Stimulated activated CD4-positive, alpha-beta T cell treated with anti-CD3 and anti-CD28 coated beads, TNF-alpha, amount 100 ng/mL, for 1 hour (primary cell): Measurements from ENCODE around the gene POLE.

Source experiments
- DNase-seq, 3 donors: peaks; one replicate each; pipeline ENCODE4 v3.0.0-alpha.2; 2020; ENCODE audit warnings: low read depth in 3 of 3, low spot score in 1 of 3

Gene POLE

DNA sequence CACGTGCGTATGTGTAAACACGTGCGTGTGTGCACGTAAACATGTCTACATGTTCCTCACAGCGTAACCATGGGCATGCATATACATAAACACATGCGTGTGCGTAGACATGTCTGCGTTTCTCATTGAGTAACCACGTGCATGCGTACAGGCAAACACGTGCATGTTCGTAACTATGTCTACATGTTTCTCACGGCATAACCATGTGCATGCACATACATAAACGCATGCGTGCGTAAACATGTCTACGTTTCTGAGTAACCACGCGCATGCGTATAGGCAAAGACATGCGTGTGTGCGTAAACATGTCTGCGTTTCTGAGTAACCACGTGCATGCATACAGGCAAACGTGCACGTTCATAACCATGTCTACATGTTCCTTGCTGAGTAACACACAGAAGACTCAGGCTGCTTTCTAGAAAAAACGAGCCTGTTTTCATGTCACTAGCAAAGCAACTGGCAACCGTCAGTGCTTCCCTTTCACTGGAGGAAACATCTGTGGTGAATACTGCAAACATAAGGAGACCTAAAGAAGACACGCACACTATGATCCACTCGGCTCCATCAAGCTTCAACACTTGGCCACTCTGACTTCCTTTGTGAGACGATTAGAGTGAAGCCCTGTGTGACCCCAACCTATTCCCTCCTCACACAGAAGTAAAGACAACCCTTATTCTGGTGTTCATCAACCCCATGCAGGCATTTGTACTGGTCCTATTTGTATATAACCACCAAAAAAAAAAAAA is 28.8 kb downstream of the POLE start:
- no peak for DNase-seq

DNA sequence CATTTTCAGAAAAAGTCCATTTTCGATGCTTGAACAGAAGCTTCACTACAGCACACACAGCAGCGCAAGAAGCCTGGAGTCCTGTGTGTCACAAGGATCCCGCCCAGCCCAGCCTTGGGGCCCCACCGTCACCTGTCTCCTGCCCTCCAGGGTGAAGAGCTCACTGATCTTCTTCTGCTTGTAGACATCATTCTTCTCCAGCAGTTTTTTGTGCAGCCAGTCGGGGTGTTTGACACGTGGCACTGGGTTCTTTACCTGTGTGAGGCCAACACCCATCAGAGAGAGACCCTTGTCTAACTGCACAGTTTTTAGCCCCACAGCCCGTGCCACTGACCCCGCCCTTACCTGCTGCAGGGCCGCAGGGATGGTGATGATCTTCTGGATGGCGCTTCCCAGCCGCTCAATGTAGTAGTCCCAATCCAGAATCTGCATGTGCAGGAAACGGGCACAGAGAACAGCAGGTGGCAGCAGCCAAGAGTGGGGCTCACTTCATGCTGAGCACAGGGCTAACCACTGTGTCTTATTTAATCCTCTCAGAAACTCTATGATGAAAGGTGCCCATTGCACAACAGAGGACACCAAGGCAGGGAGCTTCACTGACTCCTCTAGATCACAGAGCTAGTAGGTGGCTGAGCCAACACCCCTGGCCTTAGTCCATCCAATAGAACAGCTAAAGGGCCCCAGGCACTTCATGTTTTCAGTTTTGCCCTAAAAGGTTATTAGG is 30.0 kb downstream of the POLE start:
- DNase-seq, result no peak

DNA sequence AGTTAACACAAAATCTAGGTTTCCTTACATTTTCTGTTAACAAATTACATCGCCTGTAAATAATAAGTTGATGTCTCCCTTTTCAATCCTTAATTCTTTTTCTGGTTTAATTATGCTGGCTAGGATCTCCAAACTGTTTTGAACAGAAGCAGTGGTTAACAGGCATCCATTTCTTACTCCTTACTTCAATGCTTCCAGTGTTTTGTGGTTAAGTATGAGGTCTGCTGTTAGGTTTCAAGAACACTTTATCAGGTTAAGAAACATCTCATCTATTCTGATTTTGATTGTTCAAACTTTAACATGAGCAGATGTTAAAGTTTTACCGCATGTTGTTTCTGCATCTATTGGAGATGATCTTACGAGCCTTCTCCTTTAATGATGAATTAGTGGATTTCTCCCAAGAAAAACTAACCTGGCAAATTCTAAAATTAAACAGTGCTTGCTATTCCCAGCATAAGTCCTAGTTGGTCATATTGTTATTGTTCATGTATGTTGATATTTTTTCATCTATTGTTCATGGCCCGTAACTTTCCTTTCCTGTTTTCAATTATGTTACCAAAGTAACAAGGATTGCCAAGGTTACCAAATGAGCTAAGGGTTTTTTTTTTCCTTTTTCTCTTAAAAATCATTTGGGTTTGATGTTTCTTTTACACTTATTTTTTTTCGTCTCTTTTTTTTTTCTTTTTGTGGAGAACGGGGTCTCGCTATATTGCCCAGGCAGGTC is 33.4 kb downstream of the POLE start:
- no peak for DNase-seq

DNA sequence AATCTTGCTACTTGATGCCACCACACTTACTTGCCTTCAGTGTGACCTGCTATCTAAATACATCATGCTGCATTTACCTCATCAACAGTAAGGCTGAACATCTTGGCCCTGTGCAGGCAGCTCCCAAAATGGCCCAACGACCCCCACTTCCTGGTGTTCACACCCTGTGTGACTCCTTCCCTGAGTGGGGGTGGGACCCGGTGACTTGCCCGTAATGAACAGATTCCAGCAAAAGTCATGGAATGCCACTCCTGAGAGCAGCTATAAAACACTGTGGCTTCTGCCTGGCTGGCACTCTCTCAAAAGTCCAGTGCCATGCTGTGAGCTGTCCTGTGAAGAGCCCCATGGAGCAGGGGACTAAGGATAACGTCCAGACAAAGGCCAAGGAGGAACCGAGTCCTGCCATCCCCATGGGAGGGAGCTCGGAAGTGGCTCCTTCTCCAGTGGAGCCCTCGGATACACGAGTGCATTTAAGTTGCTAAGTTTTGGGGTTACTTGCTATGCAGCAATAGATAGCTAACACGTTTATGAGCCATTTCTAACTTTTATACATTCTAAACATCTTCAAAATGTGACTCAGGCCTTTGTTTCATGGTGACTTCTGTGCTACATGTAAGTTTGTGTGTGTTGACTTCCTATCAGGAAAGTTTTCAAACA is 35.6 kb downstream of the POLE start:
- no peak for DNase-seq

DNA sequence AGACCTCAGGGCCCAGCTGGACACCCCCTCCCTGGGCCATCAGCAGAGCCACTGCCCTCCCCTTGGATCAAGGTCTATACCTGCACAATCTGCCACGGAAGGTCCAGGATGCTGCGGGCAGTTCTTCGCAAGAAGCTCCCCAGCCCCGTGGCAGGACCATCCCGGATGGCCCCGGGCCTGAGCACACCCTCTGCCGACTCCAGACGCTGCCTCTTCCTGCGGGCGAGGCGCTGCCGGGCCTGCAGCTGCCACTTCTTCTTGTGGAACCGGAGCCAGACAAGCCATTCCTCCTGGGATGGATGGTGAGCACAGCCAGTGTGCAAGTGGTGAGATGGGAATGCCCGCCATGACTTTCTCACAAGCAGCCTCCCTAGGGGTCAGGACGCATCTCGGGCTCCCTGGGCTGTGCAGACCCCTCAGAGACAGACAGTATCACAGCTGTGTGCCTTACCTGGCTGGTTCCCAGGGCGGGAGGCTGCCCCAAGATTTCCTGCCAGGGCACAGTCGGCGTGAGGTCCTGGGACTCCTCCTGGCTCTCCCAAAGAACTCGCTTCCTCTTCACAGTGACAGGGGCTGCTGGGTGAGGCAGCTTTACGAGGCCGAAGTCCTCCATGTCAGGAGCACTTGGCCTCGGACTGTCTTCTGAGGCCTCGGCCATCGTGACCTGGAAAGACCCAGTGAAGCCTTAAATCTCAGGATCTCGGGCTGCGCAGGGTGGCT is 37.8 kb downstream of the POLE start:
- DNase-seq, result no peak

DNA sequence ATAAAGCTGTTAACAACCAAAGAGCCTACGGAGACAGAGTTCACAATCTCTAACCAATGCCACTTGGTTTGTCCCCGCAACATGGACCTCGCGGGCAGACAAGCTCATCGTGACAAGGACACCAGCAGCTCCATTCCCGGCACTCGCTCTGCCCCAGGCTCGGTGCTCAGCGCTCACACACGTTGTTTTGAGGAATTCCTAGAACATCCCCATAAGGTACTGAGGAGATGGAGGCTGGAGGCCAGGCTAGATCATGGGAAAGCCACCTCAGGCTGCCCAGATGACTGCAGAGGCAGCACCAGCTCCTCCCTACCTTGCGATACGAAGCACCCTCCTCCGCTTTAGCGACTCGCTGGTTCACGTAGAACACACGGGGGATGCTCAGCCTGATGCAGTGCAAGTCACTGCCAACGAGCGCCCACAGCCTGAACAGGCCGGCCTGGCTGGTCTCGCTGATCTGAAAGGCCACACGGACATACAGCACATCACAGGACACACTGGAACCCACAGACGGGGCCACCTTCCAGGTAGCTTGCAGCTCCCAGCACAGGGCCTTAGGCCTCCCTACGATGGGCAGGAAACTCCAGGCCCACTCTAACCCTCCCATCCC is 38.4 kb downstream of the POLE start:
- DNase-seq, result no peak

DNA sequence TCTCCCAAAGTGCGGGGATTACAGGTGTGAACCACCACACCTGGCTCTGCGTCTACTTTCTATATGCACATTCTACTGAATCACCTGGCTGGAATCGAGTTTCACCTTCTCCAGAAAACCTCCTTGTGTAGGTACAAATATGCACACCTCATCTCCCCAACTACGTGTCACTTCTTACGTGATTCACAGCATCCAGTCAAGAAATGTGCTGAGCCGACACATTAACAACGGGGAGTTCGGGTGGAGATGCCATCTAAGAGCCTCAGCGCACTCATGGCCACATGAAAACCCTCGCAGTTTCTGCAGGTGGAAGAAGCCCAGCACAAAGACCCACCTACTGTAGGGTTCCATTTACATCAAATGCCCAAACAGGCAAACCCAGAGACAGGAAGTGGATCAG is 39.3 kb downstream of the POLE start:
- no peak for DNase-seq

DNA sequence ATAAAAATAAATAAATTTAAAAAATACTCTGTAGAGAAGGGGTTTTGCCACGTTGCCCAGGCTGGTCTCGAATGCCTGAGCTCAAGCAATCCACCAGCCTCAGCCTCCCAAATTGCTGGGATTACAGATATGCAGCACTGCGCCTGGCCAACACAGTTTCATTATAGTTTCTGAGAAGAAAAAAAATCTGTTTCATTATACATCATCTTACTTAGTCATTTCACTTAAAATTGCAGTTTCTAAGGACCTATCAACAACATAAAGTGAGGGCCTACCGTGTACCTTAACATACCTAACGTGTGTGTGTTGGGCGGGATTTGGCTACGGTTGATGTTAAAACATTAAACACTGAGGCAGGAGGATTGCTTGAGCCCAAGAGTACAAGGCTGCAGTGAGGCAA is 40.3 kb downstream of the POLE start:
- no peak for DNase-seq

DNA sequence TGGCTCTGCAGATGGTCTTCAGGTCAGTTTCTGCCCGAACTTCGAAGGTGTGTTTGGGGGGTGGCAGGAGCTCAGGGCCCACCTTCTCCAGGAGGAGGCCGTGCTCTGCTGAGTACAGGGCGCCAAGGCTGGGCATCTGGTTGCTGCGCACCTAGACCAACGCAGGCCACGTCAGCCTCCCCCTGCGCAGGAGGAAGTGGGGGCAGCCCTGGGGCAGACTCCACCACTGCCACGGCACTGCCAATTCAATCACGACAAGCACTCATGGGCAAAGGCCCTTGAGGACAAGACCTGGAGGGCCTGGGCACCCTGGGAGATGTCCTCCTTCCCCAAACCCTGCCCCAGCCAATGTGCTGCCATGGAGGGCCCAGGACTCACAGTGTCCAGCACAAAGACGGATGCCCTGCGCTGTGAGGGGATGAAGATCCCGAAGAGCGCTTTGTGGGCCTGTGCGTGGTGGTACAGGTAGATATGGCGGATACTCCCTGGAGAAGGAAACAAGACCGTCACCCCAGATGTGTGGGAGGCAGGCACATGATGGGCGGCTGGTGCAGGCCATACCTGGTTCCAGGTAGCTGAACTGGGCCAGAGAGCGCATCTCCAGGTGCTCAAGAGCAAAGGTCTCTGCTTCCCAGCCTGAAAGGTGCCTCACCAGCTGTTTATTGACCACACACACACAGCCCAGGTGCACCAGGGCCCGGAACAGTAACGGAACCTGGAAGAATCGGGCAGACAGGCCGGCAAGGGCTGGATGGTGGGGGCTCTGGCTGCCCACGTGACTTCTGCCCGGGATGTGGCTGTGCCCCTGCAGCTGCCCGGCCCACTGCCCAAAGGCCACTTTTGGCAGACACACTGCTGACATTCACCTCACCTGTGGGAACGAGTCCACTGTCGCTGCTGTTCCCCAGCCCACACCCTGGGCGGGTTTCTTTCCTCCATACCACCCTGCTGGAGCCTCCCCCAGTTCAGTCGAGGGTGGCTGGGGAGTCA is 44.0 kb downstream of the POLE start:
- no peak for DNase-seq

DNA sequence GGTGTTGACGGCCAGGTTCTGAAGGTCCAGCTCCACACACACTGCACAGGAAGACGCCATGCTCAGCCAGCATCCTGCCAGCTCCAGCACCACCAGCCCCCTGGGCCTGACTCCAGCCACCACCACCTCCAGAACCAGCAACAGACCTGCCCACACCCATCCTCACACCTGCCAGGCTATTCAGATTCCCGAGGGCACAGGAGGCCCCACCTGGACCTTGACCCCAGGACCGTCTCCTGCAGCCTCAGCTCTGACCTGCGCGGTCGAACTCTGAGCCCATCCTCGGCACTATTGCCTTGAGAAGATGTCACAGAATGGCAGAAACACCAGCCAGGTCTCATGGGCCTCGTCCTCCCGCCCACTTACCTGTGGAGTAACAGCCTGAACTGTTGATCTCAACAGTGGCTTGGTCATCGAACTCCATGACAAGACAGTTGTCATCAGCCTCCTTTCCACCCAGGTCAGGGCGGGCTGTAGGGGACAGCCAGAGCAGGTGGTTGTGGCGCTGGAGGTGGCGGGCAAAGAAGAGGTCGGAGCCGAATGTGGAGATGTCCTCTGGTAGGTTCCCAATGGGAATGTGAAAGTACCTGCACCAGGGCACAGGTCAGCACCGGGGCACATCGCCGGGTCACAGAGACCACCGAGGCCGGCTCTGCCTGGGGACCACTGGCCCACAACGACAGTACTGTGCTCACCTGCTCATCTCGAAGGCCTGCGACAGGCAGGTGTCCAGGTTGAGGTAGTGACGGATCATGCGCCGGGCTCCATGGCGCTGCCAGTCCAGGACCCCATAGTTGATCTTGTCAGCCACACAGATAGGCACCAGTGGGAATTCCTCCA is 45.1 kb downstream of the POLE start:
- no peak for DNase-seq

DNA sequence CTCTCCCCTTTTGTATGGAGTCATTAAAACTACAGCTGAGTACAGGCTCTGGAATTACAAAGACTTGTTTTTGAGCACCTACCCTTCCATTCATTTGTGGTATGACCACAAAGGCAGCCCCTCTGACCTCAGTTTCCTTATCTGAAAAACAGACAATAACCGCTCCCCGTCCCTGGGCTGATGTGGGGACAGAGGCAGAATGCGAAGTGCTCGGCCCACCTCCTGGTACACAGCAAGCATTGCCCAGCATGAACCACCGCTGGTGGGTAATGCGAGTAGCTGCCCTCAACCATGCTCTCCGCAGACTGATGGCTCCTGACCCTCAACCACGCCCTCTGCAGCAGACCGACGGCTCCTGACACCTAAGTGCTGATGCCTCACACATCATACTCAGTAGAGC is 46.2 kb downstream of the POLE start:
- no peak for DNase-seq

DNA sequence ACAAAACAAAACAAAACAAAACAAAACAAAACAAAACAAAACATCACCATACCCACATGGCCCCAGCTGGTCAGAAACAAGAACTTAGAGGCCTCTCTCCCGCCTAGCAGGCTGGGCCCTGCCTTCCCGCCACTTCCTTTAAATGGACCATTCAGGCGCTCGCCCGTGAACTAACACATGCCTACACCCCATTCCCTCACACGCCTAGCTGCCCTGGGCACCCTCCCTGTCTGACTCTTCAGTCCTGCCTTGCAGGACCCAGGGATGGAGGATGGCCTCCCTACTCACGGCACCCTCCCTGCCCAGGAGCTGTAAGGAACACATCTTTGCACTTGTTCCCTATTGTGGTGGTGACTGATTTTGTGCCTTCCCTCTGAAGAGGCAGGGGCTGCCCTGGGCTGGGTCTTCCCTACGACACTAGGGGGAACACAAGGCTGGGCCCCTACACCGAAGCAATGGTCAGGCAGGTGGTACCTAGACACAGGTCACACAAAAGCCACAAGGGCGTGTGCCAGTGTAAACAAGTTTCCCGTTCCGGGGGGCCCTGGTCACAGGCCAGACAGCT is 47.1 kb downstream of the POLE start:
- no peak for DNase-seq

DNA sequence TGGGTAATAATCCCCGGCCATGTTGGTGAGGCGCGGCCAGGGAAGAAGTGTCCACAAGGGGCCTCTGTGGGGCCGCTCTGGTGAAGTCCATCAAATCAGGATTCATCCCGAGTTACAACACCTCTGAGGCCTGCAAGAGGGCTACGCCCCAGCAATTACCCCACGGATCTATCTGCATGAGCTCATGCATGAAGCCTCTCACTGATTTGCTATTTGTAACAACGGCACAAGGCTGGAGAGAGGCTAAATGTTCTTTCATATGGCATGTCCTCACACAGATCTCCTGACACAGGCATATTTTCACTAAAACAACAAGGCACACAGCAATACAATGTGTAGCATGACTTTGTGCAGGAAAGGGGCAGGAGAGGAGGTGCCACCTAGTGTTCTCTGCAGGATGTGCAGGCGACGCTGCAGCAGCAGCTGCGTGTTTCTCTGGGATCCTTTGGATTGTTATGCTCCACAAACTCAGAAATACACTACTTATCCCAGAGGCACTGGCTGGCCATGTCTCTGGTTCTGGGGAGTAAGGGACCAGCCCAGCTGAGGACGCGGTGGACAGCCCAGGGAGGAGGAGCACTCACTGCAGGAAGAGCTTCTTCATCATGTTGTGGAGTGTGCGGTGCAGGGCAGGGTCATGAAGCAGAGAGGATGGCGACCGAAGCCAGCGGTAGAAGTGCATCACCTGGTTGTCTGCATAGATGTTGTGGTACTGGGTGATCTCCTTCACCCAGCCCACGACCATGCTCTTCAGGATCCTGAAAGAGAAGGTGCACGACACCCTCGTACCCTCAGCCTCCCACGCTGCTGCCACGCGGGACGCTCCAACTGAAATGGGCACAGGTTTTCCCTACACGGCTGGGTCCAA is 48.4 kb downstream of the POLE start:
- no peak for DNase-seq

DNA sequence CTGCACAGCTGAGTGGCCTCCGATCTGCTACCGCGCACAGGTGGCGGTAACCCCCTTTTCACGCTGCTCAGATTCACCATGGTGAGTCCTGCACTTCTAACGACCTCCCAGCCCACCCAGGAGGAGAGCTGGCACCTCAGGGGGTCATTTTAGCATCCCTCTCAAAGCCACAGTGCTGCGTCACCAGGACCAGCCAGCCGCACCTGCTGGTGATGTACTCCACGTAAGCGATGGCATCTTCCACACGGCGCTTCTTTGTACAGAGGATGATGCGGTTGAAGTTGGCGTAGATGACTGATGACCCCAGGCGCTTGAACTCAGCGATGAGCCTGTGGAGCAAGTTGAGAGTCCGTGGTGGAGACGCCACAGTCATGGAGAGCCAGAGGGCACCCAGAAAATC is 49.3 kb downstream of the POLE start:
- no peak for DNase-seq

DNA sequence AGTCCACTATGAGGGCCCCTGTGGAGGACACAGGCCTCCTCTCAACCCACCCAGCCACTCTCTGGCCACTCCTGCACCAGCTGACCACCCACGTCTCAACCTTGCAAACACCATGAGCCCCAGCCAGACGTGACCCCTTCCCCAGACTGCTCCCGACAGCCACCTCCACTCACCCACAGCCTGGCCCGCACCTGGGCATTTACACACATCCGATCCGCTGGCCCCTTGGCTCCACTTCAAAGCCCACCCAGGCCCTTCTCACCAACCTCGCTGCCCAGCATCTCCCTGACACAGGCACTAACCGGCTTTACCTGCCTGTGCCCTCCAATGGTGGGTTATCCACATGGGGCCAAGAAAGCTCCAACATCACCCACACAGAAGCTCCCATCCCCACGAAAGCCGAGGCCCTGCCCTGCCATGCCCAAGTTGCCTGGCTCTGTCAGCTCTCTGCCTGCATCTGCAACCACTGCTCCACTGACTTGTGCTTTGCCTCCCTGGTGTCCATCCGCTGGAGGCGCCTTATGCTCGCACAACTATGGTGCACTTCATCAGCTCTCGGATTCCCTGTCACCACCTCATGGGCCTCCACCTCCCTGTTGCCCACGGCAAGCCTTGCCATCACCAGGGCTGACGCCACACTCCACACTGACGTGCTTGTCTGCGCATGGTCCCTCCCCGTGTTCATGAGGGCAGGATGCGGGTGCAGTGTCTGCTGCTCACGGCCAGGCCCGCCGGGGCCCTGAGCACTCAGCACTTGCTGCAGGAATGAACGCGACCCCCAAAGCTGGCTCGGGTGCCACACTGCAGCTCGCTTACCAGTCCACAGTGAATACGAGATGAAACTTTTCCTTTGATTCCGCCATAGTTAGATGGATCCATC is 51.8 kb downstream of the POLE start:
- no peak for DNase-seq

DNA sequence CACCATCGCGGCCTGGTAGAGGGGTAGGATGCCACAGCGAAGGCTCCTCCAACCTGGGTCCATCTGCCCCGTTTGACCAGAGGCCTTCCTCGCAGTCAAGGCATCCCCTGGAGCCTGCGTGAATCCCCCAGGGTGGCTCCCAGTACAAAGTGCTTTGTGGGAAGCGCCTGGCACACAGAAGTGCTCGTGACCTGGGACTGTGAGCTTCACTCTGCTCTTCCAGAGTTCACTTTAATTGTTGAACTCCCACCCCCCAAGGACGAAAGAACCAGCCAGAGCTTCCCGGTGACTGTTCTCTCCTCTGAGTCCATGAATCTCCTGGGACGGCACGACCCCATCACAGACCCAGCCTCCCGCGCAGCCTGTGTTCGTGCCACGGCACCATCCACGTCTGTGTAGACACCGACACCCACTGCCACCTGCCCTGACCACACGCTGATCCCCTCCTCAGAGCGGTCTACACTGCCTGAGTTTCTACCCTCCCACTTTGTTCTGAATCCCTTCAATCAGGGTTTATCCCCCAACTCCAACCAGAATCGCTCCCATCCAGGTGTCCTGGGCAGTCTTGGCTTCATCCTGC is 52.6 kb downstream of the POLE start:
- no peak for DNase-seq
